PC-3 (cell line): ENCODE results near the gene PEX5L. TPM values are rescaled to one million over a fixed set of nuclear protein-coding genes. Genes with fewer than 3 reads are reported as not detected.

Experiments
- ATAC-seq: fragments of 200-7000 bp; cut with Tn5 transposase; 2 replicates; pipeline ENCODE4 v1.9.1; 2020; ENCODE audit warnings: mild to moderate bottlenecking, moderate library complexity
- Bru-seq: library from RNA; stranded (reverse); fragments of 400-500 nt; gene quantifications from one replicate; lab custom pipeline; 2021; lab: Mats Ljungman, UMichigan
- BruChase-seq, 2 experiments: library from RNA; stranded (reverse); fragments of 400-500 nt; gene quantifications; one replicate each; lab custom pipeline; 2021; lab: Mats Ljungman, UMichigan
- BruUV-seq: library from RNA; stranded (reverse); fragments of 400-500 nt; replicated peaks from 2 replicates; lab custom pipeline; 2021; lab: Mats Ljungman, UMichigan
- CTCF ChIA-PET: fragments of 300-600 bp; sonication (Branson Sonifier 250); formaldehyde crosslinking; loops from one replicate; lab custom pipeline; 2022; ENCODE audit warnings: antibody characterized with exemption; lab: Charles Lee
- POLR2A ChIA-PET: fragments of 300-600 bp; sonication (Branson Sonifier 250); formaldehyde crosslinking; loops from one replicate; lab custom pipeline; 2022; ENCODE audit warnings: antibody characterized with exemption; ENCODE audit not compliant: unreplicated experiment; lab: Charles Lee
- DNase-seq: peaks from one replicate; pipeline ENCODE4 v3.0.0-alpha.2; 2015
- H2AFZ ChIP-seq: fragments of 300-600 bp; sonication (generic); 2 replicates; pipeline ENCODE4 v1.6.0; 2016; ENCODE audit warnings: antibody characterized with exemption, low read length
- H3F3A ChIP-seq: fragments of 300-600 bp; sonication (generic); one replicate; pipeline ENCODE4 v1.6.0; 2017; ENCODE audit warnings: antibody characterized with exemption, low read length, control low read depth, mild to moderate bottlenecking; ENCODE audit not compliant: unreplicated experiment
- H3K27ac ChIP-seq: fragments of 300-600 bp; sonication (generic); 2 replicates; pipeline ENCODE4 v1.5.1; 2016; ENCODE audit warnings: mild to moderate bottlenecking, low read length
- H3K27me3 ChIP-seq: fragments of 300-600 bp; sonication (generic); 2 replicates; pipeline ENCODE4 v1.6.1; 2016; ENCODE audit warnings: low read length, mixed read lengths
- H3K36me3 ChIP-seq: fragments of 300-600 bp; sonication (generic); 2 replicates; pipeline ENCODE4 v1.6.1; 2016; ENCODE audit warnings: low read depth, mixed run types, low read length, mixed read lengths
- H3K4me1 ChIP-seq: fragments of 300-600 bp; sonication (generic); 2 replicates; pipeline ENCODE4 v1.5.1; 2016; ENCODE audit warnings: low read length; ENCODE audit not compliant: insufficient read depth
- H3K4me2 ChIP-seq: fragments of 300-600 bp; sonication (generic); 2 replicates; pipeline ENCODE4 v1.6.0; 2016; ENCODE audit warnings: low read length
- H3K4me3 ChIP-seq: fragments of 300-600 bp; sonication (generic); 2 replicates; pipeline ENCODE4 v1.5.1; 2016; ENCODE audit warnings: mild to moderate bottlenecking, low read length, mixed read lengths
- H3K79me2 ChIP-seq: fragments of 300-600 bp; sonication (generic); 2 replicates; pipeline ENCODE4 v1.6.1; 2017; ENCODE audit warnings: low read length, mixed read lengths
- H3K9ac ChIP-seq: fragments of 300-600 bp; sonication (generic); 2 replicates; pipeline ENCODE4 v1.6.0; 2016; ENCODE audit warnings: mild to moderate bottlenecking, low read length
- H3K9me2 ChIP-seq: fragments of 300-600 bp; sonication (generic); replicated peaks from 2 replicates; pipeline ENCODE4 v1.6.1; 2016; ENCODE audit warnings: mixed run types, low read length, mixed read lengths
- H3K9me3 ChIP-seq: fragments of 300-600 bp; sonication (generic); 2 replicates; pipeline ENCODE4 v1.6.1; 2016; ENCODE audit warnings: low read length, mixed read lengths
- H4K20me1 ChIP-seq: fragments of 300-600 bp; sonication (generic); 2 replicates; pipeline ENCODE4 v1.6.1; 2016; ENCODE audit warnings: low read length, mixed read lengths
- EZH2 ChIP-seq: fragments of 300-600 bp; sonication (generic); IDR thresholded peaks from one replicate; pipeline ENCODE4 v1.6.1; 2017; ENCODE audit warnings: antibody characterized with exemption, mild to moderate bottlenecking, low read length; ENCODE audit not compliant: unreplicated experiment
- EZH2phosphoT487 ChIP-seq: fragments of 300-600 bp; sonication (generic); IDR thresholded peaks from 2 replicates; pipeline ENCODE4 v1.6.1; 2018; ENCODE audit warnings: mild to moderate bottlenecking, antibody characterized with exemption, low read length, borderline replicate concordance
- intact Hi-C: fragments of 100-400 bp; cut with micrococcal nuclease; formaldehyde crosslinking; loops from 2 replicates; pipeline ENCODE4 v1.9.0; 2023
- long read RNA-seq: library from polyadenylated mRNA; unstranded; transcript quantifications from one replicate; pipeline ENCODE4 v2.0.0, GENCODE V29; 2021; ENCODE audit not compliant: unreplicated experiment
- total RNA-seq: library from RNA; depleted of rRNA; stranded (reverse); fragments of >200 nt; gene quantifications from 2 replicates; pipeline ENCODE4 v1.2.3, GENCODE V29; 2014; rRNA removed
- TF ChIP-seq, protein P1 (sequence below): fragments of 300-600 bp; sonication (generic); conservative IDR thresholded peaks from 2 replicates; pipeline ENCODE4 v1.5.1; 2017; ENCODE audit warnings: antibody characterized with exemption, low read depth, mild to moderate bottlenecking, low read length

The PEX5L gene, protein sequence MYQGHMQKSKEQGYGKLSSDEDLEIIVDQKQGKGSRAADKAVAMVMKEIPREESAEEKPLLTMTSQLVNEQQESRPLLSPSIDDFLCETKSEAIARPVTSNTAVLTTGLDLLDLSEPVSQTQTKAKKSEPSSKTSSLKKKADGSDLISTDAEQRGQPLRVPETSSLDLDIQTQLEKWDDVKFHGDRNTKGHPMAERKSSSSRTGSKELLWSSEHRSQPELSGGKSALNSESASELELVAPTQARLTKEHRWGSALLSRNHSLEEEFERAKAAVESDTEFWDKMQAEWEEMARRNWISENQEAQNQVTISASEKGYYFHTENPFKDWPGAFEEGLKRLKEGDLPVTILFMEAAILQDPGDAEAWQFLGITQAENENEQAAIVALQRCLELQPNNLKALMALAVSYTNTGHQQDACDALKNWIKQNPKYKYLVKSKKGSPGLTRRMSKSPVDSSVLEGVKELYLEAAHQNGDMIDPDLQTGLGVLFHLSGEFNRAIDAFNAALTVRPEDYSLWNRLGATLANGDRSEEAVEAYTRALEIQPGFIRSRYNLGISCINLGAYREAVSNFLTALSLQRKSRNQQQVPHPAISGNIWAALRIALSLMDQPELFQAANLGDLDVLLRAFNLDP
- 0.69 and 0.86 TPM in 2 replicates for total RNA-seq
- percentile 26 among the genes with signal in this experiment for Bru-seq, nascent RNA
- BruChase-seq, experiment 1, labeled RNA remaining after a 6-hour chase, result percentile 22 among the genes with signal in this experiment
- BruChase-seq, experiment 2, labeled RNA remaining after a 2-hour chase, result percentile 36 among the genes with signal in this experiment
- long read RNA-seq, partial matches to known transcripts, result 0 of 2 reads
- long read RNA-seq, other reads (novel, unspliced or antisense), result 1 of 2 reads

DNA sequence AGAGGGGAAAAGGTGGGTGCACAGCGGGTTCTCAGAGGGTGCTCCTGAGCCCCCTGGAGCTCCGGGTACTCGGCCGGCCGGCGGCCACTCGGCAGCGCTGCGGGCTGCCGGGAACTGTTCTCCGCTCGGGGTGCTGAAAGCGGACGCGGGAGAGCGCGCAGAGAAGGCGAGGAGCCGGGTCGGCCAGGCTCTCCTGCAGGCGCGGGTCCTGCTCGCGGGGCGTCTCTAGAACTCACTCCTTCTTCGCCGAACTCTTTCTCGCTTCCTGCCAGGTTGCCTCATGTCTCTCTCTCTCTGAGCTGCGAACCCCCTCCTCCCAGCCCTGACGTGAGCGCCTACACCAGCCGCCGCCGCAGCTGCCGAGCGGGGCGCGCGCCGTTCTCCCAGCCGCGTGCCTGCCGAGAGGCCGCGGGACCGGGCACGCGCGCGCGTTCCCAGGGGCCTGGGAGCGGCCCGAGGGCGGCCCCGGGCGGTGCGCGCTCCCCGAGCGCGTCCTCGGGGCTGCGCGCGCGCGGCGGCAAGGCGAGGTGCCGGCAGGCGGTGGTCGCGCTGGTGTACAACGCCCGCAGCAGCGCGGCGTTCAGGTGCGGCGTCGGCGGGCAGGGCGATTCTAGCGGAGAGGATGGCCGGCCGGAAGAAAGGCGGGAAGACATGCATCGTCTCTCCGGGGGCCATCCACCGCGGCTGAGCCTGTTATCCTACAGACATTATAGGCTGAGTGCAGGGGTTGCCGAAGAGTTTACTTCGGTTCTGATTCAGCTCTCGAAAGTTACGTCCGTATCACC is at the start of gene PEX5L:
PEX5L (minus strand) TSS at position 267 of the 785 bp plus-strand sequence. CDS start 338 bp downstream, outside the sequence.
- Histone ChIP-seq H3F3A (no peaks in the 10 kb centered on the region), H3K36me3 (no peaks in the 10 kb centered on the region), H3K27me3 (no peaks in the 10 kb centered on the region), H3K27ac (no peak within 1 kb of the TSS), H3K9me2 (no peaks in the 10 kb centered on the region), H3K4me2 (peak within 1 kb of the TSS; percentile 84), H3K4me1 (no peaks in the 10 kb centered on the region), H2AFZ (peak within 1 kb of the TSS; percentile 76; the same call in 1 of the 2 replicates), H3K4me3 (peak within 1 kb of the TSS; percentile 65), H4K20me1 (no peaks in the 10 kb centered on the region), H3K79me2 (no peaks in the 10 kb centered on the region), H3K9me3 (no peaks in the 10 kb centered on the region), H3K9ac (no peak within 1 kb of the TSS)
- BruUV-seq, result no TSS peak
- DNase-seq, result peak; percentile 77
- ATAC-seq, result peak; percentile 95
- POLR2A ChIA-PET, result no interaction called here
- no peak for TF ChIP-seq EZH2
- TF ChIP-seq EZH2phosphoT487, result no peak
- TF ChIP-seq, protein P1, sequence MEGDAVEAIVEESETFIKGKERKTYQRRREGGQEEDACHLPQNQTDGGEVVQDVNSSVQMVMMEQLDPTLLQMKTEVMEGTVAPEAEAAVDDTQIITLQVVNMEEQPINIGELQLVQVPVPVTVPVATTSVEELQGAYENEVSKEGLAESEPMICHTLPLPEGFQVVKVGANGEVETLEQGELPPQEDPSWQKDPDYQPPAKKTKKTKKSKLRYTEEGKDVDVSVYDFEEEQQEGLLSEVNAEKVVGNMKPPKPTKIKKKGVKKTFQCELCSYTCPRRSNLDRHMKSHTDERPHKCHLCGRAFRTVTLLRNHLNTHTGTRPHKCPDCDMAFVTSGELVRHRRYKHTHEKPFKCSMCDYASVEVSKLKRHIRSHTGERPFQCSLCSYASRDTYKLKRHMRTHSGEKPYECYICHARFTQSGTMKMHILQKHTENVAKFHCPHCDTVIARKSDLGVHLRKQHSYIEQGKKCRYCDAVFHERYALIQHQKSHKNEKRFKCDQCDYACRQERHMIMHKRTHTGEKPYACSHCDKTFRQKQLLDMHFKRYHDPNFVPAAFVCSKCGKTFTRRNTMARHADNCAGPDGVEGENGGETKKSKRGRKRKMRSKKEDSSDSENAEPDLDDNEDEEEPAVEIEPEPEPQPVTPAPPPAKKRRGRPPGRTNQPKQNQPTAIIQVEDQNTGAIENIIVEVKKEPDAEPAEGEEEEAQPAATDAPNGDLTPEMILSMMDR, result no peak
- intact Hi-C loops, result loop anchor here (10.0 kb wide), 2 partner anchors 318 to 558 kb away; no protein-coding TSS in a partner anchor
- CTCF ChIA-PET, result no interaction called here

DNA sequence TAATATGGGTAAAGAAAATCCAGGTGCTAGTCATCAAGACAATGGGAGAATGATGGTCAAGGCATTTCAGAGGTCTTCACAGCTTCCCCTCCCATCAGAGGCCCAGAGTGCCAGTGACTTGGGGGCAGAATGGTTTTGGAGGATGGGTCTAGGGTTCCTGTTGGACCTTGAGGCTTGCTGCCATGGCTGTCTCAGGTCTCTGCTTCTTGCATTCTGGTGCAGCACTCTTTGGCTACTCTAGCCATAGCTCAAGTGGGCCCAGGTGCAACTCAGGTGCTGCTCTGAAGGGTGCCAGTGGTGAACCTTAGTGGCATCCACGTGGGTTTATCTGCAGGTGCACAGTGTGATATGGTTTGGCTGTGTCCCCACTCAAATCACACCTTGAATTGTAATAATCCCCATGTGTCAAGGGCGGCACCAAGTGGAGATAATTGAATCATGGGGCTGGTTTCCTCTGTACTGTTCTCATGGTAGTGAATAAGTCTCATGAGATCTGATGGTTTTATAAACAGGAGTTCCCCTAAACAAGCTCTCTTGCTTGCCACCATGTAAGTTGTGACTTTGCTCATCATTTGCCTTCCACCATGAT is 48.5 kb upstream of the PEX5L start:
- ChIA-PET POLR2A (no interaction called here), CTCF (no interaction called here)
- DNase-seq (no peak), ATAC-seq (no peak)
- TF ChIP-seq, protein P1, result no peak
- TF ChIP-seq EZH2phosphoT487 (no peak), EZH2 (no peak)
- Histone ChIP-seq H3K9ac (no peak overlapping the region), H3K4me1 (no peaks in the 10 kb centered on the region), H4K20me1 (no peaks in the 10 kb centered on the region), H3K27me3 (no peaks in the 10 kb centered on the region), H3K9me3 (no peaks in the 10 kb centered on the region), H2AFZ (no peak overlapping the region), H3K27ac (no peak overlapping the region), H3K36me3 (no peaks in the 10 kb centered on the region), H3K9me2 (no peaks in the 10 kb centered on the region), H3K4me3 (no peak overlapping the region), H3F3A (no peaks in the 10 kb centered on the region), H3K79me2 (no peaks in the 10 kb centered on the region), H3K4me2 (no peak overlapping the region)
- BruUV-seq, result no TSS peak
- intact Hi-C loops, result no loop called here
